Measurements from ENCODE around the gene BRCA2. TPM values are rescaled to one million over a fixed set of nuclear protein-coding genes. Genes with fewer than 3 reads are reported as not detected.

BRCA2 gene
- total RNA-seq, 1 donor = 1.9 TPM

DNA sequence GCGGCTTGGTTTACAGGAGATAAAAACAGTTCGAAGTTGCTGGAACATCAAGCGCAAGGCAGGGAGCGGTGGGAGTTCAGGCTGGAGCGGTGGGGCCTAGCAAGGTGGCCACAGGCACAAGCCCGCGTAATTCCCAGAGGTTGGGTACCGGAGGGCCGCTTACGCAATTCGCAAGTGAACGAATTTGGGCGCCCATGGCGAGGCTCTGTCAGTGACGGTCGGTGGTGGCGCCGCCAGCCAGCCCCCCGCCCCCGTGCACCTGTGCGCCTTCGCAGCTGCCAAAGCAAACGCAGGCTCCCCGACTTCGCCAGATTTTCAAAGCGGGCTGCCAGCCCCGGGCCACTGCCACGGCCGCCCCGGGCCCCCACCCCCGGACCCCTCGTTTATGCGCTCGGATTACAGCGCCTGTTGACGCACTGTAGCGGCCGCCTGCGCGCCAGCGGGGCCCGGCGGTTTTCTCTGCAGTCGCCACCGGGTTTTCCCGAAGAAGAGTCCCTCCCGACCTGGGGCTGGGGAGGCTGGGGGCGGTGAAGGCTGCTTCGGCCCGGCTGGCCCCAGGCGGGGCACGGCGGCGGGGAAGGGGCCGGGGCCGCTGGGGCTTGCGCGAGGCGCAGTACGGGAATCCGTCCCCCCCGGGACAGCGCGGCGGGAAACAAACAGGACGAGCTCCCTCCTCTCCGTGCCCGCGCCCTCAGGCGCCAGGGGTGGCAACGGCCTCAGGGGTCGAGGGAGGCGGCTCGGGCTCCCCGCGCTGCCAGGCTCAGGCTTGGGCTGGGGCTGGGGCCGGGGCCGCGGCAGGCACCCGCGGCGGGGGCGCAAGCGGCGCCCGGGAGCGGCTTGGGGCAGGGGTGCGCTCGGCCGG is 111.9 kb downstream of the BRCA2 start:
- DNase-seq (ENCODE audit: low read depth in 2 of 3, low spot score in 2 of 3) = peak; percentile 35 to 56 (median 37)

DNA sequence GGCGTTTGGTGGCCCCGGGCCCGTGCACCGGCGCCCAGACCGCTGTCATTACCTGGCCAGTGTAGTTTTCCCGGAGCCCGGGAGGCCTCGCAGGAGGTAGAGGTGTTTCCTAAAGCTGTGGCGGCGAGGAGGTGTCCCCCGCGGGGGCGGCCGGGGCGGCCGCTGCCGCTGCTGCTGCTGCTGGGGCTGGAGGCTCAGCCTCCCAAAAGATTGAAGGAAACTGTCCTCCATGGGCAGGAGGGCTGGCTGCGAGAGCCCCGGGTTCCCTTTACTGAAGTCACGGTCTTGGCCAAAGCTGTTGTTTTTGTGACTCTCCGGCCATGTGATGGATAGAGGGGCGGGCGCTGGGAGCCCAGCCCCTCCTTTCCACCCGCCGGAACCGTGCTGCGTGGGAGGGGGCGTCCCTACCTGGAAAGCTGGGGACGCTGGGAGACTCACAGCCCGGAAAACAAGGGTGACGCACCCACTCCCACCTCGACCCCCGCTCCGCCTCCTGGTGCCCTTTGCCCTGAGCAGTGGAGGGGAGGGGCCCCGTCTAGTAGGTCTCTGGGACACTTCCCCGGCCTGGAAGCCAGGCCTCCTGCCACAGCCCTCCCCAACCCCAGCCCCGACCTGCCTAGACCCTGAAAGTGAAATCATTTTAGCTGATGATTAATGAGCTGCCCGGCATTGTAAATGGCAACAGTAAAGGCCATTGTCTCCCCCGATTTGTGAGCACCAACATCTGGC is 112.7 kb downstream of the BRCA2 start, which contains the start of gene N4BP2L1:
N4BP2L1 (minus strand) TSS at position 279 of the 729 bp plus-strand sequence; CDS start at position 231, 48 bp downstream.
- peak; percentile 59 to 97 (median 91) for DNase-seq (ENCODE audit: low read depth in 2 of 3, low spot score in 2 of 3)

DNA sequence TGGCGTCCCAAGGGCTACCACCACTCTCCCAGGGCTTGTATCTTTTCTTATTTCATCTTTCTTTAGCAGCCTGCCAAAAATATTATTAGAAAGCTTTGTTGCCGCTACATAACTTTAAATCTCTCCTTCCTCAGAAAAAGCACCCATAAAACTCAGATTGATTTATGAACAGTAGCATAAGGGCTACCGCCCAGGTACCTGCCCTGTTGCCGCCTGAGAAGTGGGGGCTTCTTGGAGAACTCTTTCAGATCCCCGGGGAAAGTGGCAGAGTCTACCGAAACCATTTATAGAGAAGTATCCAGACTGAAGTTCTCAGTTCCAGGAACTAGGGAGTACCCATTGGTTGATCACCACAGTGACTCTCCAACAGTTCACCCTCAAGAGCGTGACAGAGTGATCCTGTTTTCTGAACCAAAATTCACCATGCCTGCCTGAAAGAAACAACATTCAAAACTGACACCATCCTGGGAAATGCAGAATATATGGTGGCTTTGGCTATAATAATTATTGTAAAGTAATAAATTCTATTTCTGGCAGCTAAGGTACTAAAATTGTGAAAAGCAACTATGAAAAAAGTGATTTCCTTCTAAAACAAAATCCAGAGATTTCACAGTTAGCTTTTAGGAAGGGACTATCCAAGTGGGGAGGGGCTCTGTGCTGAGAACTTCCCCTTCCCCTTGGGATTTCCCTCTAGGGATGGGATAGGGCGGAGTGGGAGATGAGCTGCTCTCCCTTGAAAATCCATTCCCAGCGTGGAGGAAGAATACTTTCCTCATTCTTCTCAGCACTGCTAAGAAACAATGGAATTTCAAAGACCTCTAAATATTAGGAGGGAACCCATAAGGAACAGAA is 113.5 kb downstream of the BRCA2 start:
- peak in 2 of 3 donors; percentile 29 to 32 for DNase-seq (ENCODE audit: low read depth in 2 of 3, low spot score in 2 of 3)

DNA sequence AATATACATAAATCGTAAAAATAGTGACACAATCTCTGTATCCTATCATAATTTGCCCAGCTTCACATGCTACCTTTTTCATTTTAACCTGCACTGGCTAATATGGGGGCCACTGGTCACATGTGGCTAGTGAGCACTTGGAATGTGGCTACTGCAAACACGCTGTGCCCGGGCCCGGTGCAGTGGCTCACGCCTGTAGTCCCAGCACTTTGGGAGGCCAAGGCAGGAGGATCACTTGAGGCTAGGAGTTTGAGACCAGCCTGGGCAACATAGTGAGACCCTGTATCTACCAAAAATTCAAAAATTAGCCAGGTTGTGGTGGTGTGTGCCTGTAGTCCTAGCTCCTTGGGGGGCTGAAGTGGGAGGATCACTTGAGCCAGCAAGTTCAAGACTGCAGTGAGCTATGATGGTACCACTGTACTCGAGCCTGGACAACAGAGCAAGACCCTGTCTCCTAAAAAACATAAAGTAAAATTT is 114.2 kb downstream of the BRCA2 start:
- no peak for DNase-seq (ENCODE audit: low read depth in 2 of 3, low spot score in 2 of 3)

DNA sequence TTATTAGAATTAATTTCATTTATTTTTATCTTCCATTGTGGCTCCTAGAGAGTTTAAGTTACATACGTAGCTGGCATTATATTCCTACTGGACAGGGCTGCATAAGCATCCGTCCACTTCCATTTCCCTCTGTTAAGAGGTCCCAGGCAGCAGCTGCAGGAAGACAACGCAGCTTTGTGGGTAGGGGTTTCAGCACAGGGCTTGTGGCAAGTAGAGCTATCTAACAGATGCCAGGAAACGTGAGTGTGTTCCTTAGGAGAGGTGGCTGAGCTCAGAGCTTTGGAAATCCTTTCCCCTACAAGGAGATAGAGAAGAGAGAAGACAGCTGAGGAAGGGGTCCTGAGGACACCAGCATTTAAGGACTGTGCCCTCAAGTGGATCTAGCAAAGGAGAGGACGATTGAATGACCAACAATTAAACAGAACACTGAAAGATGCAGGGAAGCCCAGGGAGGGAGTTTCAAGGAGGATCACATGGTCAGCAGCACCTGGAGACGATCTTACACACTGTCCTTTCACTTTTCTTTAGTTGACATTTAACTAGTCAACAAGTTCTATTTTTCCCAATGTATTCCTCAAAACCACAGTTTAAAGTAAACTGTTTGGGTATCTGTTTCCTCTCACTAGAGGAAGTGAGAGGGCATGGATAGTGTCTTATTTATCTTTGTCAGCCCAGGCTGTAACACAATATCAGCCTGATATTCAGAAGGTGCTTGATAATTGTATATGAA is 114.9 kb downstream of the BRCA2 start:
- peak in 2 of 3 donors; percentile 33 to 59 for DNase-seq (ENCODE audit: low read depth in 2 of 3, low spot score in 2 of 3)

DNA sequence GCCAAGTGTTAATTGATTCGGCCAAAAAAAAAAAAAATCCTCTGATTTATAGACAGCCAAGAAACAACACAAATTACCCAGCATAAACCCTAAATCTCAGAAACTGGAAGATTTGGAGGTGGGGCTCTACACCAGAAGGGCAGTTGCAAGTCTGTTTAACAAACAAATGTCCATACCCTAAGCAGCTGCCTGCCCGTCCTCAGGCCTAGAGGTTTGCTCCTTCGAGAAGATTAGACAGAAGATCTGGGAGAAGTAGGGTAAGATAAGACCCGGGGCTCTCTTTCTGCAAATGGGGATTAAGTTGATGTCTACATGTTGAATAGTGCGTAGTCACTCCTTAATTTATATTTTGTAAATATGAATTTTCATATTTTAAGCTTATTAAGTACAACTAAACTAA is 116.1 kb downstream of the BRCA2 start:
- no peak for DNase-seq (ENCODE audit: low read depth in 2 of 3, low spot score in 2 of 3)

DNA sequence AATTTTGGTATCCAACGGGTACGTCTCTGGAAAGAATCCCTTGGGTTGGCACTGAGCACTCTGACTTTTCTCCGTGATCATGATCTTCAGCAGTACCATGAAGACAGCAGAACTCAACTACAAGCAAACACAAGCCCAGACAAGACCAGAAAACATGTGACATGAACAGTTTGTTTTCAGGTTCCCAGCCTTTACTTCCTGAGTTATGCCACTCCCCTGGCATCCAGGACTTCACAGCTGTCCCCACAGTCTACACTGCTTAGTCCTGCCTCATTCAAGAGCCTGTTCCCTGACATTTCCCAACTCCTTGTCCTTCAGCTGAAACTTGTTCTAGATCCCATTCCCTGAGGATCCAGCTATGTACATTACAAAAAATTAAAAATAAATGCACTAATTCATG is 117.5 kb downstream of the BRCA2 start:
- no peak for DNase-seq (ENCODE audit: low read depth in 2 of 3, low spot score in 2 of 3)

DNA sequence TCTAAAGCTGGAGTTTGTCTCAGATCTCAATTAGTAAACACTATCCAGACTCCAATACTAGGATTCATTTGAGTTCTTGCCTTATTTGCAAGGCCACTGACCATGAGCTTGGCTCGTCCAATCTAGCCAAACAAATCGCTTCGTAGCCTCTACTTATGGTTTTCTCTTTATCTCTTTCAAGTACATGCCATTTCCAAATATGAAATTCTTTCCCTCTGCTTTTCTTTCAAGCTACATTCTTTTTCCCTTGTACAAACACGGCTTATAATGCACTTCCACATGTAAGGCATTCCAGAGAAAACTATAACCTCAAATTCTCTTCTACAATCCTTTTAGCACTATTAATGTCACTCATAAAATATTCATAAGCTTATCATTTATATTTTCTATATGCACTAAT is 123.6 kb downstream of the BRCA2 start:
- no peak for DNase-seq (ENCODE audit: low read depth in 2 of 3, low spot score in 2 of 3)

DNA sequence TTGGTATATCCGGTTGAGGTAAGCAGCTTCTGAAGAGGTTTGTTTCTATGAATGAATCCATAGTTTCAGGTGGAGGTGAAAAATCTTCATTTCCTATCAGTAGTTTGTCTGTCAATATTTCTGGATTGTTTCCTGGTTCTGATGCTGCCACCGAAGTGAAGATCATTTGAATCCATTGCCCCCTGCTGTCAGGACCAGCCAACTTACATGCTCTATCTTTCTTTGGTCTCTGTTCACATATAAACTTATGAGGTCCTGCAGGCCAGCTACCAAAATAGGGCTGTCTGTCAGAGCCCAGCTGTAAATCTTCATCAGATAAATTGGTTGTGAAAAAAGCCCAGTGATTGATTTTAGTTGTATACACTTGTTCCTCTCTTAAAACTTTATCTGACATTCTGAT is 127.8 kb downstream of the BRCA2 start:
- DNase-seq (ENCODE audit: low read depth in 2 of 3, low spot score in 2 of 3) = peak in 2 of 3 donors; percentile 52 to 70

DNA sequence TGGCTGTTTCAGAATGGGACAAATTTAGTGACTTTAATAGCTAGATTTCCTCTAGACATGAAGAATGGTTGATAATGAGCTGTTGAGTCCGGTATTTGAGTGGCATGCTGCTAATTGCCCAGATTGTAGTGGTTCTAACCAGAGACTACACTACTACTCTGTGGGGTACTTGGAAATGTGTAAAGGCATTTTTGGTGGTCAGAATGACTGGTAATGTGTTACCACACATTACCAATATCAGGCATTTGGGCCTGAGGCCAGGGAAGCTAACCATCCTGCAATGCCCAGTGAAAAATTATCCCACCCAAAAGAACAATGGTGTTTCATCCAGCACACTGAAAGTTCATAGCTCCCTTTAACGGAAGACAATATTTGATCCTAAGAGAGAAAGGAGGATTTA is 130.2 kb downstream of the BRCA2 start:
- DNase-seq (ENCODE audit: low read depth in 2 of 3, low spot score in 2 of 3) = no peak

DNA sequence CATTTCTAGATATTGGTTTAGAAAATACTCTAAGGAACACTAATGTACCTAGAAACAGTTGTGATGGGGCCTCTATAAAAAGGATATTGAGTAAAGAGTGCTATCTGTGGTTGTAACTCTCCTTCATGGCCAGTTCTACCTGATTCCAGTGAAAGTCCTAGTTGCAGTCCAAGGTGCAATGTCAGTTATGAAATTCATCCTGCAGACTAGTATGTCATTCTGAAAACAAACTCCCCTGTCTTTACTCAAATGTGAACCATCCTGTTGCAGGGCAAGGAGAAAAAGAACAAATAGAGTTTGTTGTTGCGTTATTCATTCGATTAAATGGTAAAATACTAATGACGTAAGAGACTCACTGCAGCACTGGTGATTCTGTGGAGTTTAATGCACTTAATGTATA is 130.9 kb downstream of the BRCA2 start:
- DNase-seq (ENCODE audit: low read depth in 2 of 3, low spot score in 2 of 3) = no peak

DNA sequence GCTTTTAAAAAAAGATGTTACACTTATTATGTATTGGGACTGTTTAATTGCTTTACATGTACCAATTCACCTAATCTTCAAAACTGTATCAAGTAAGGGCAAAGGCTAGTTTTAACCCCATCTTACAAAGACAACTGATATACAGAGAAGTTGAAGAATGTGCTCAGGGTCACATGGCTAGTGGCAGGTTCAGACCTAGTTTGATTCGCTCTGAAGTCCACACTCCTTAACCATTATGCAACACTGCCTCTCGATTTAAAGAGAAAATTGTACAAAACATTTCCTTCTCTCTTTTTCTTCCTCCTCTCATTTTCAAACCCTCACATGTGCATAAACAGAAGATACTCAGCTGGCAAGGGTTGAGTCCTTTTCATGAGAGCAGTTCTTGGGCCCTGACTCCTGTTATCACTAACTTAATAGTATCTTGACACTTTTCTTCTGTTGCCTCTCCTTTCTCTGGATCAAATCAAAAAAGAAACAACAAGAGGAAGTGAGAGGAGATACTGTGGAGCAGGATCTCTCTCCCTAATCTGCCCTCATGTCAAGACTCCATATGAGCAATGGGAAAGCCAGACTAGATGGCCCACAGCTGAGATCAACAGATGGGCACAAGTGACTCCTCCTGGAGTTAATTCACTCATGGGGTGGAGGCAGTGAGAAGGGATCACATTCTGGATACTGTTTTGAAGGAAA is 131.6 kb downstream of the BRCA2 start:
- no peak for DNase-seq (ENCODE audit: low read depth in 2 of 3, low spot score in 2 of 3)

DNA sequence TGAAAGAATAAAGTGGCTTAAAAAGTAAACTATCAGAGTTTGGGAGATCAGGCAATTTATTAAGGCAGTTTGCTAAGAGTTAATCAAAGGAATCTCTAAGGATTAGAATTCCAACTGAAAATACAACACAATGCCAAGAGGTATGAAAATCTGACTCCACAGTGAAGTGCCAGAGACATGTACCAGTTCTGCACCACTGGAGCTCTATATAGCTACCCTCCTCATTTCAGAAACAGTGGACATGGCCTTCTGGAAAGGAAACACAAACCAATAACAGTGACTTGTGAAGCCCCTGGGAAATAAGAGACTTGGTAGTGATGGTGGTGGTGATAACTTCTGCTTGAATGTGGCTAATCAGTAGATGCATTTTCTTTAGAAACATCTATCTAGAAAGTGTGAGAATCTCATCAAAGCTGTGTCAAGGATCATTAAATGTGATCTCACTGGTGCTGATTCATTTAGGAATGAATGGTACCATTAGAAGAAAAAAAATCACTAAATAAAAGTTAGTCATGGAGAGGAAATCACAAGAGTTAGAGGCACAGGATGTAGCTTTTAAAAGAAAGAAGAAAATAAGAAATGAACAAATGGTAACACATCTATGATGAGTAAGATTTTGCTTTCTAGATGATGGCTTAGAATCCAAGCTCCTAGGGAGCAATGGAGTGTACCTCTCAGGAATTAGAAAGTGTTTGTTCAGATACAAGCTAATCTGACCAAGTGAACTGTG is 132.8 kb downstream of the BRCA2 start:
- DNase-seq (ENCODE audit: low read depth in 2 of 3, low spot score in 2 of 3) = no peak

DNA sequence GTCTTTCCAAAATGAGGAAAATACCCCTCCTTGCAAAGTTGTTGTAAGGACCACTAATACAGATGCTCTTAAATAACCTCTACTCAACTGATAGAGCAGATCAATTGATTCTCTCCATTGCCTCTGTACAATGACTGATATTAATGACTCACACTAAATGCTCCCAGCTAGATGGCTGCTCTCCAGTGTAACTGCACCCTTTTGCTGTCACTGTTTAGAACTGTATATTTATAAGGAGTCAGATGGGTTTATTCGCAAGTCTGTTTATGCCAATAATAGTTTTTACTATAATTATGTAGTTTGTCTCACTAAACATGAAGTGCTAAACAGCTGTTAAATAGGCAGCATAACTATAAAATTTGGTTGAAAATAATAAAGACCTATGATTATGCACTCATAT is 133.7 kb downstream of the BRCA2 start:
- no peak for DNase-seq (ENCODE audit: low read depth in 2 of 3, low spot score in 2 of 3)

Small RNA genes within 50 kb of the gene (small RNA-seq; reads per million reads assigned to genes)
- gene RF00190 = not detected

Other genes starting within 250 kb of the BRCA2 start
- under 0.01 TPM for gene ZAR1L, start 145 bp upstream of the BRCA2 start, total RNA-seq
- 13.2 TPM for gene N4BP2L1, start 112.6 kb downstream of the BRCA2 start, total RNA-seq
- gene N4BP2L2, start 223.3 kb downstream of the BRCA2 start, total RNA-seq = 57.6 TPM

Data from hematopoietic multipotent progenitor cell (in vitro differentiated cells).